Activated naive CD4-positive, alpha-beta T cell treated with anti-CD3 and anti-CD28 coated beads for 36 hours (primary cell): Measurements from ENCODE around the gene UBE3C. TPM values are rescaled to one million over a fixed set of nuclear protein-coding genes. Genes with fewer than 3 reads are reported as not detected.

ENCODE experiments used
- CTCF ChIA-PET: fragments of 350-600 bp; sonication (Branson Sonifier 250); formaldehyde crosslinking; loops from one replicate; lab custom pipeline; 2021; ENCODE audit warnings: antibody characterized with exemption; lab: Charles Lee
- DNase-seq: peaks from one replicate; pipeline ENCODE4 v3.0.0-alpha.2; 2020
- H3K27ac Mint-ChIP-seq: one replicate; pipeline ENCODE4 v1.8.0; 2021; ENCODE audit warnings: mild to moderate bottlenecking, mixed read lengths
- H3K27me3 Mint-ChIP-seq: one replicate; pipeline ENCODE4 v1.8.0; 2021; ENCODE audit warnings: low read depth, mixed read lengths
- H3K36me3 Mint-ChIP-seq: one replicate; pipeline ENCODE4 v1.8.0; 2021; ENCODE audit warnings: low read depth, mixed read lengths
- H3K4me1 Mint-ChIP-seq: one replicate; pipeline ENCODE4 v1.8.0; 2021; ENCODE audit warnings: low read depth, mixed read lengths
- H3K4me3 Mint-ChIP-seq: one replicate; pipeline ENCODE4 v1.8.0; 2021; ENCODE audit warnings: mild to moderate bottlenecking, moderate library complexity, mixed read lengths
- H3K9me3 Mint-ChIP-seq: one replicate; pipeline ENCODE4 v1.8.0; 2021; ENCODE audit warnings: mixed read lengths
- intact Hi-C: fragments of 100-400 bp; cut with micrococcal nuclease; formaldehyde crosslinking; loops from one replicate; pipeline ENCODE4 v1.15.1; 2023
- total RNA-seq, 2 experiments: library from RNA; stranded (reverse); gene quantifications; one replicate each; pipeline ENCODE4 v1.2.3, GENCODE V29; 2021

The UBE3C gene
- total RNA-seq, 2 experiments from 2014 or later = 52.9 to 55.7 TPM

DNA sequence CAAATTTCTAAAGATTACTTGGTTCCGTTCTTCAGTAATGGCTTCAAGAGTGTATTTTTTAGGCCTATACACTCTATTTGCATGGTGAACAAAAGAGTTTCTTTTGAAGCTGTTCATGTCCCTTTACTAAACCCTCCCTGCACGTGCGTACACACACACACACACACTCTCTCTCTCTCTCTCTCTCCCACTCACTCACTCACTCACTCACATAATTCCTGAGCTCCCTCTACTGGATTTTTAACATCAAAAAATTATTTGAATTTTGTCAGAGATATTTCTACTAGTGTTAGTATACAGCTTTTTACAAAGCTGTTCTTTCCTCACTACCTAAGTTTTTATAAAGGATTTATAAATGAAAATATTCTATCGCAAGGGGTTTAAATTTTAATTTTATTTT, 85.9 kb downstream of the UBE3C start:
- no peak for DNase-seq
- CTCF ChIA-PET = interaction anchor here (0.7 to 1.1 kb wide), 4 partner anchors 13 to 314 kb away, joined by 3 read pairs; no protein-coding TSS in a partner anchor
- H3K4me3 Mint-ChIP-seq = no peak overlapping the region
- H3K27ac Mint-ChIP-seq = no peak overlapping the region
- no peaks in the 10 kb centered on the region for H3K27me3 Mint-ChIP-seq
- H3K36me3 Mint-ChIP-seq = peaks cover 25% of the 10 kb centered on the region
- intact Hi-C loops = no loop called here
- no peaks in the 10 kb centered on the region for H3K9me3 Mint-ChIP-seq
- no peaks in the 10 kb centered on the region for H3K4me1 Mint-ChIP-seq

- H3K4me3 Mint-ChIP-seq = no peak overlapping the region
- intact Hi-C loops = loop anchor here (1.0 kb wide), 1 partner anchor 158 kb away; no protein-coding TSS in a partner anchor
- H3K9me3 Mint-ChIP-seq = no peaks in the 10 kb centered on the region
- no peaks in the 10 kb centered on the region for H3K27me3 Mint-ChIP-seq
- peak; percentile 39 for DNase-seq
- H3K27ac Mint-ChIP-seq = no peak overlapping the region
- H3K4me1 Mint-ChIP-seq = no peaks in the 10 kb centered on the region
- CTCF ChIA-PET = interaction anchor here (1.0 kb wide), 1 partner anchor 158 kb away, joined by 5 read pairs; no protein-coding TSS in a partner anchor
- peaks cover 25% of the 10 kb centered on the region for H3K36me3 Mint-ChIP-seq
These were observed 90.2 kb downstream of the UBE3C start for GRCh38 chr7:157228864-157229422.

- CTCF ChIA-PET = interaction anchor here (0.9 kb wide), 1 partner anchor 18 kb away, joined by 3 read pairs; no protein-coding TSS in a partner anchor
- H3K9me3 Mint-ChIP-seq = no peaks in the 10 kb centered on the region
- H3K27me3 Mint-ChIP-seq = no peaks in the 10 kb centered on the region
- peaks cover 3% of the 10 kb centered on the region for H3K4me1 Mint-ChIP-seq
- intact Hi-C loops = no loop called here
- no peak overlapping the region for H3K27ac Mint-ChIP-seq
- peaks cover 38% of the 10 kb centered on the region for H3K36me3 Mint-ChIP-seq
- H3K4me3 Mint-ChIP-seq = no peak overlapping the region
- DNase-seq = no peak
These were observed 95.0 kb downstream of the UBE3C start for GRCh38 chr7:157233677-157234076.

- no peaks in the 10 kb centered on the region for H3K9me3 Mint-ChIP-seq
- H3K4me1 Mint-ChIP-seq = peaks cover 3% of the 10 kb centered on the region
- intact Hi-C loops = no loop called here
- H3K36me3 Mint-ChIP-seq = peaks cover 38% of the 10 kb centered on the region
- no peak overlapping the region for H3K4me3 Mint-ChIP-seq
- no peak for DNase-seq
- CTCF ChIA-PET = interaction anchor here (0.8 to 0.9 kb wide), 2 partner anchors 18 to 283 kb away, joined by 3 read pairs; no protein-coding TSS in a partner anchor
- no peak overlapping the region for H3K27ac Mint-ChIP-seq
- no peaks in the 10 kb centered on the region for H3K27me3 Mint-ChIP-seq
These were observed 95.5 kb downstream of the UBE3C start for GRCh38 chr7:157234271-157234670.

DNA sequence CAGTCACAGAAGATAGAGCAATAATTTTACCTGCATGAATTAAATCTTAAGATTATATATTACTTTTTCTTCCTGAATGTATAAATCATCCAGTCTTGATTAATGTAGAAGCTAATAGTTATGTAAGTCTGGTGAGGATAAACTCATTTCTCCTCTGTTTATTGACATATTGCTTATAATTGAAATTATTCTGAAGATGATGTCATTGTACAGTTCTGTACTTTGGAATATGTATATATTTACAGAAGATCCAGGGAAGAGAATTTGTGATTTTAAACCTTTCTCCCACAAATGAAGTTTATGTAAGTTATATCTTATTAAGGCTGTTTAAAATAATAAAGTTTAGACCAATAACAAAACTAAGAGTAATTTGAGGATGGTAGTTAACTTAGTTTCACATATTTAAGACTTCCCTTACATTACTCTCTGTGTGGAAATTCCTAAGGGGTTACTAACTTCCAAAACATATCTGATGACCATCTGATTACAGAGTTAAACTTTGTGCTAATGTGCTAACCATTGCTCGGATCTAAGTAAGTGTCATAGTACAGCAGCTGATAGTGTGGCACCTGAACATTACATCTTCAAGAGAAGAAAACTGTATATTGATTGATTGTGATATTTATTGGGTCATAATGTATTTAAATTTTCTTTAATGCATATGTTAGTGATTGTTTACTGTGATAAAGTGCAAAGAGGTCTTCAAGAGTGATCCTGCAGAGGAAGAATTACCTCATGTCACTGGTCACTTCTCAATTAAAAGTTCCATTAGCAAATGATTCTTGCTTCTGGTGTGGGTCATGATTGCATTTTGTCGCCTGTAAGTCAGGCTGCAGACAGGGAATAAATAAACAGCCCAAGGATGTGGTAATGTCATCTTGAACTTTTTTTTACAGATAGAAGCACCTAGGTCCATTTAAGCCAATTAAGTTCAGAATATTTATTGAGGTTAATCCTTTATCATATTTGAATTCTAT, 96.9 kb downstream of the UBE3C start:
- Mint-ChIP-seq H3K36me3 (peaks cover 44% of the 10 kb centered on the region), H3K27ac (no peak overlapping the region), H3K4me1 (peaks cover 3% of the 10 kb centered on the region), H3K4me3 (no peak overlapping the region), H3K27me3 (no peaks in the 10 kb centered on the region), H3K9me3 (no peaks in the 10 kb centered on the region)
- CTCF ChIA-PET = no interaction called here
- no peak for DNase-seq
- intact Hi-C loops = no loop called here

DNA sequence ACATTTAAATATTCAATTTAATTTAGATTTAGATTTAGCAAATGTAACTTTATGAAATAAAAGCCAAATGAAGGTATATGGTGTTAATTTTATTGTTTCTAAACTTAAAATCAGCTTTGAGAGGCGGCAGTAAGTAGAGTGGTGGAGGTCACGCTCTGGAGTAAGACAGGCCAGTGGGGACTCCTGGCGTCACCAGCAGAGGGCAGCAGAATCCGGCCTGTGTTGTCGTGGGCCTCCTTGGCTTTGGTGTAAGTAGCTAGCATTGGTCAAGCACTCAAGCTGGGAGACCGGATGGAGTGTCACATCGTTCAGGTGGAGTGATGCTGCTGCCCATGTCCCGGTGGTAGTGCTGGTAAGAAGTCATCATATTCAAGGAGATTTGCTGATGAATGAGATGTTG, 99.4 kb downstream of the UBE3C start:
- intact Hi-C loops = no loop called here
- CTCF ChIA-PET = interaction anchor here (0.6 to 1.0 kb wide), 2 partner anchors 12 to 305 kb away, joined by 3 to 4 read pairs; no protein-coding TSS in a partner anchor
- DNase-seq = no peak
- peaks cover 3% of the 10 kb centered on the region for H3K4me1 Mint-ChIP-seq
- no peaks in the 10 kb centered on the region for H3K9me3 Mint-ChIP-seq
- H3K4me3 Mint-ChIP-seq = no peak overlapping the region
- no peaks in the 10 kb centered on the region for H3K27me3 Mint-ChIP-seq
- peaks cover 34% of the 10 kb centered on the region for H3K36me3 Mint-ChIP-seq
- no peak overlapping the region for H3K27ac Mint-ChIP-seq

- H3K9me3 Mint-ChIP-seq = no peaks in the 10 kb centered on the region
- CTCF ChIA-PET = interaction anchor here (1.6 kb wide), 2 partner anchors 8 to 10 kb away, joined by 7 to 8 read pairs; no protein-coding TSS in a partner anchor
- H3K4me1 Mint-ChIP-seq = no peaks in the 10 kb centered on the region
- H3K27ac Mint-ChIP-seq = no peak overlapping the region
- intact Hi-C loops = no loop called here
- H3K36me3 Mint-ChIP-seq = peaks cover 25% of the 10 kb centered on the region
- no peak for DNase-seq
- H3K4me3 Mint-ChIP-seq = no peak overlapping the region
- no peaks in the 10 kb centered on the region for H3K27me3 Mint-ChIP-seq
These were observed 101.0 kb downstream of the UBE3C start for GRCh38 chr7:157239571-157240270.

DNA sequence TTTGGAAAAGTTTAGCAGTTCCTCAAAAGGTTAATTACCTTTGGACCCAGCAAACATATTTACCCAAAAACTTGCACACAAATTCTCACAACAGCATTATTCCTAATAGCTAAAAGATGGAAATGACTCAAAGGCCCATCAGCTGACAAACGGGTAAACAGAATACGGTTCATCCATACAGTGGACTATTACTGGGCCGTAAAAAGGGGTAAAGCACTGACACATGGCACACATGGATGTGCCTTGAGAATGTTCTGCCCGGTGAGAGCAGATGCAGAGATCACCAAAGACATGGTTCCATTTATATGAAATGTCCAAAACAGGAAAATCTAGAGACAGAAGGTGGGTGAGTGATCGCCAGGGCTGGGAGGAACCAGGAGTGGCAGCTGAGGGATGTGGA, 102.9 kb downstream of the UBE3C start:
- intact Hi-C loops = no loop called here
- Mint-ChIP-seq H3K4me1 (no peaks in the 10 kb centered on the region), H3K27ac (no peak overlapping the region), H3K4me3 (no peak overlapping the region), H3K36me3 (peaks cover 21% of the 10 kb centered on the region), H3K27me3 (no peaks in the 10 kb centered on the region), H3K9me3 (no peaks in the 10 kb centered on the region)
- CTCF ChIA-PET = interaction anchor here (0.6 kb wide), 1 partner anchor 40 kb away, joined by 4 read pairs; no protein-coding TSS in a partner anchor
- no peak for DNase-seq

DNA sequence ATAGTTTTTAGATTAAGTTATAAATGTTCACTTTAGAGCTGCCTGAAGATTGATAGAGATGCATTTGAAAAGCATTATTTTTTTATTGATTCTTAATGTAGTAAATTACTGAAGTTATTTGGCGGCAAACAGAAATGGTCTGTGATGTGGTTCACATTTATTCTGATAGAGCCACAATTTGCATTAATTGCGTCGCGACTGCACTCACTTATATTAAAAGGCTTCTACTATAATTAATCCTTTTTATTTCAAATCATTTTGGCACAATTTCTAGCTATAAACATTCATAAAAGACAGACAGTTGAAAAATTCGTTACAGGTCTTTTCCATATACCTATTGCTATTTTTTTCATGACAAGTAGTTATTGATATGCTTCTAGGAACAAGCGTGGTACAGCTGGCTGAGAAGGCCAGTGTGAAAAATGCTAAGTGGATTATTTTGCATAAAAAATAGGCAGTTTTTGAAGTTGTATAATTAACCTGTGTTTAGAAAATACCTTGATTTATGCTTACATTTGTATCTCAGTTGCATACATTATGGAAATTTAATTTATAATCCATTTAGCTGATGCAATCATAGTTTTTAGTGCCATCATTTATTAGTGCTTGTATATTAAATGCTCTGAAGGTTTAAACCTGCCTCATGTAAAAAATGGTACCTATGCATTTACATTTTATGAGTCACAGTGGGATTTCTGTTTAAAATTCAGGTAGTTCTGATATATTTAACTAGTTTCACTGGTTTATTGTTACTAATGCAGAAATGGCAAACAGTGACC, 106.0 kb downstream of the UBE3C start:
- Mint-ChIP-seq H3K4me1 (no peaks in the 10 kb centered on the region), H3K36me3 (peaks cover 7% of the 10 kb centered on the region), H3K9me3 (no peaks in the 10 kb centered on the region), H3K4me3 (no peak overlapping the region), H3K27me3 (no peaks in the 10 kb centered on the region), H3K27ac (no peak overlapping the region)
- intact Hi-C loops = no loop called here
- DNase-seq = no peak
- CTCF ChIA-PET = no interaction called here

GRCh38 chr7:157246052-157246451, 107.3 kb downstream of the UBE3C start:
- CTCF ChIA-PET = interaction anchor here (0.8 kb wide), 1 partner anchor 141 kb away, joined by 3 read pairs; no protein-coding TSS in a partner anchor
- DNase-seq = no peak
- intact Hi-C loops = no loop called here
- Mint-ChIP-seq H3K36me3 (peaks cover 2% of the 10 kb centered on the region), H3K9me3 (no peaks in the 10 kb centered on the region), H3K27me3 (no peaks in the 10 kb centered on the region), H3K4me3 (no peak overlapping the region), H3K4me1 (no peaks in the 10 kb centered on the region), H3K27ac (no peak overlapping the region)

GRCh38 chr7:157248659-157249058, 109.9 kb downstream of the UBE3C start:
- Mint-ChIP-seq H3K4me1 (no peaks in the 10 kb centered on the region), H3K27ac (no peak overlapping the region), H3K36me3 (peaks cover 6% of the 10 kb centered on the region), H3K4me3 (no peak overlapping the region), H3K9me3 (no peaks in the 10 kb centered on the region), H3K27me3 (no peaks in the 10 kb centered on the region)
- CTCF ChIA-PET = interaction anchor here (0.6 to 3.8 kb wide), 5 partner anchors 9 to 536 kb away, joined by 3 to 15 read pairs (median 5); no protein-coding TSS in a partner anchor
- no peak for DNase-seq
- intact Hi-C loops = no loop called here
